HG03432 (cell line): ENCODE results near the gene PPFIA3.
"Not testable (repeated sequence)": the region's sequence is repeated elsewhere in the genome, so short reads cannot be mapped to it uniquely, and the experiment has no call there.

Source experiments
- ATAC-seq: cut with Tn5 transposase; IDR thresholded peaks from one replicate; pipeline ENCODE4 v1.9.1; 2021; ENCODE audit warnings: mild to moderate bottlenecking, moderate library complexity; ENCODE audit not compliant: unreplicated experiment

The PPFIA3 gene

GRCh38 chr19:49173198-49173597 is 53.9 kb downstream of the PPFIA3 start:
- no peak for ATAC-seq

- no peak for ATAC-seq
Observed at GRCh38 chr19:49180659-49181058, 61.3 kb downstream of the PPFIA3 start.

GRCh38 chr19:49182010-49182847 is 62.9 kb downstream of the PPFIA3 start:
- ATAC-seq, result not testable (repeated sequence)

- no peak for ATAC-seq
Observed at GRCh38 chr19:49182848-49183375, 63.6 kb downstream of the PPFIA3 start.

GRCh38 chr19:49186108-49186507 is 66.8 kb downstream of the PPFIA3 start:
- ATAC-seq, result no peak

GRCh38 chr19:49188626-49189200 is 69.4 kb downstream of the PPFIA3 start:
- no peak for ATAC-seq

GRCh38 chr19:49189259-49189658 is 69.9 kb downstream of the PPFIA3 start:
- ATAC-seq, result no peak

GRCh38 chr19:49190781-49191180 is 71.4 kb downstream of the PPFIA3 start:
- ATAC-seq, result no peak

- ATAC-seq, result no peak
Observed at GRCh38 chr19:49193822-49194394, 74.6 kb downstream of the PPFIA3 start.

- ATAC-seq, result no peak
Observed at GRCh38 chr19:49194408-49194807, 75.1 kb downstream of the PPFIA3 start.

- no peak for ATAC-seq
Observed at GRCh38 chr19:49196527-49197240, 77.3 kb downstream of the PPFIA3 start.

GRCh38 chr19:49200238-49200862 is 81.0 kb downstream of the PPFIA3 start:
- no peak for ATAC-seq
